Brain microvascular endothelial cell (primary cell): ENCODE data around the gene ST6GALNAC6.
A peak's percentile ranks its signal among the peaks of the same experiment; 100 is the strongest.

Experiments
- DNase-seq: peaks from one replicate; pipeline ENCODE4 v3.0.0-alpha.2; 2020
- H3K27ac ChIP-seq: fragments of 250-450 bp; sonication (Bioruptor Pico); 2 replicates; pipeline ENCODE4 v1.5.1; 2020; ENCODE audit warnings: mild to moderate bottlenecking, moderate library complexity
- H3K27me3 ChIP-seq: fragments of 250-450 bp; sonication (Bioruptor Pico); replicated peaks from 2 replicates; pipeline ENCODE4 v1.5.1; 2020; ENCODE audit warnings: mild to moderate bottlenecking
- H3K36me3 ChIP-seq: fragments of 250-450 bp; sonication (Bioruptor Pico); replicated peaks from 2 replicates; pipeline ENCODE4 v1.5.1; 2020; ENCODE audit warnings: mild to moderate bottlenecking
- H3K4me3 ChIP-seq: 2 replicates; pipeline ENCODE4 v1.5.1; 2011; ENCODE audit warnings: low read depth, mild to moderate bottlenecking, control low read depth, low read length, moderate library complexity
- CTCF ChIP-seq: IDR thresholded peaks from 2 replicates; pipeline ENCODE4 v1.5.1; 2011; ENCODE audit warnings: low read depth, mild to moderate bottlenecking, moderate library complexity, low read length, control low read depth, inconsistent platforms; ENCODE audit errors: missing control alignments
- in situ Hi-C: cut with HindIII; loops from 2 replicates; pipeline ENCODE4 v1.10.0; 2017; ENCODE audit warnings: low sequenced_read_pairs, low pct_ligation_motif_present

ST6GALNAC6 gene

GRCh38 chr9:127890053-127890452 is 9.3 kb downstream of the ST6GALNAC6 start:
- peaks cover 77% of the 10 kb centered on the region for H3K36me3 ChIP-seq
- no peak overlapping the region for H3K4me3 ChIP-seq
- no peak for DNase-seq
- in situ Hi-C loops = no loop called here
- no peak for TF ChIP-seq CTCF
- H3K27ac ChIP-seq = no peak overlapping the region
- H3K27me3 ChIP-seq = no peaks in the 10 kb centered on the region

GRCh38 chr9:127887792-127888191 is 11.6 kb downstream of the ST6GALNAC6 start:
- no peak overlapping the region for H3K27ac ChIP-seq
- DNase-seq = no peak
- peak; percentile 52 for TF ChIP-seq CTCF
- H3K36me3 ChIP-seq = peaks cover 57% of the 10 kb centered on the region
- in situ Hi-C loops = no loop called here
- H3K27me3 ChIP-seq = no peaks in the 10 kb centered on the region
- H3K4me3 ChIP-seq = no peak overlapping the region

GRCh38 chr9:127886401-127886972 is 12.9 kb downstream of the ST6GALNAC6 start:
- Histone ChIP-seq H3K36me3 (peaks cover 48% of the 10 kb centered on the region), H3K27ac (no peak overlapping the region), H3K27me3 (no peaks in the 10 kb centered on the region), H3K4me3 (no peak overlapping the region)
- DNase-seq = no peak
- in situ Hi-C loops = no loop called here
- no peak for TF ChIP-seq CTCF

- H3K36me3 ChIP-seq = peaks cover 41% of the 10 kb centered on the region
- TF ChIP-seq CTCF = no peak
- H3K4me3 ChIP-seq = no peak overlapping the region
- no peak for DNase-seq
- no peak overlapping the region for H3K27ac ChIP-seq
- in situ Hi-C loops = no loop called here
- no peaks in the 10 kb centered on the region for H3K27me3 ChIP-seq
These were observed 13.7 kb downstream of the ST6GALNAC6 start for GRCh38 chr9:127885508-127886281.

GRCh38 chr9:127884976-127885490 is 14.4 kb downstream of the ST6GALNAC6 start:
- TF ChIP-seq CTCF = no peak
- Histone ChIP-seq H3K27me3 (no peaks in the 10 kb centered on the region), H3K4me3 (no peak overlapping the region), H3K27ac (no peak overlapping the region), H3K36me3 (peaks cover 34% of the 10 kb centered on the region)
- in situ Hi-C loops = no loop called here
- no peak for DNase-seq
